ENCODE measurements around the gene GALNT11.

DNA sequence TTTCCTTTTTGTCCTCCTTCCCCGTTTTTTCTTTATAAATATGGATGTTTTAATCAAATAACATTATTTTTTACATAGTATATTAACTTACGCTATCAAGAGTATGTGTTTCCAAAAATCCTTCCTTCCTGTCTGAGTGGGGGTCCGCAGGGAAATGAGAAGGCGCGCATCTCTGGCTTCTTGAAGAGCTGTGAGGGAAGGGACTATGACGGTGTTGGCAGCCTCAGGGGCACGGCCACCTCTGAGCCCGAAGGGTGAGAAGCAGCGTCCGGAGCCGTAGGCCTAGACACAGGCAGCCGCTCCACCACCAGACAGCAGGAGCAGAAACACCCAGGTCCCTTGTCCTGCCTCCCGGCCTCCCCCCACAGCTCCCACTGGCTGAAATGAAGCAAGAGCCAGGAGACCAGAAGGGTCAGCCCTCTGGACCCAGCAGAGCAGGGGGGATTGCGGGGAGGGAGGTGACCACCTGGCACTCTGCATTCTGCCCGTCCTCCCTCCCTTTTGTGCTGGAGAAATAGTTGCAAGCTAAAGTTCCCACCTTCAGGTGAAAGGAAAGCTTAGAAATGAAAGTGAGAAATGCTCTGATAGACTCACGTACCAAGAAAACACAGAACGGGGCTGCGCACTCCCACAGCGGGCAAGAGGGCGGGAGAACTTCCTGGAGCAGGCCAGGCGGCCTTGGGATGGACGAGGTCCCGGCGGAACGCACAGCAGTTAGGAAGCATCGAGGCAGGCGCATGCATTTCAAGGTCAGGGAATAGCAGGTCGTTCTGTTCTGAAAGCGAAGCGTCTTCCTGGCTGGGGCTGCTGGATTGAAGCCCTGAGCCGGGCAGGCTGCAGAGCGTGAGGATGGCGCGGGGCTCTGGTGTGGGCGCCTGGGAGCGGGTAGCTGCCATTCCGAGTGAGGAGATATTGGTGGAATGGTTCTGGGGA is 105.5 kb downstream of the GALNT11 start:
- TF ChIP-seq, protein P1, sequence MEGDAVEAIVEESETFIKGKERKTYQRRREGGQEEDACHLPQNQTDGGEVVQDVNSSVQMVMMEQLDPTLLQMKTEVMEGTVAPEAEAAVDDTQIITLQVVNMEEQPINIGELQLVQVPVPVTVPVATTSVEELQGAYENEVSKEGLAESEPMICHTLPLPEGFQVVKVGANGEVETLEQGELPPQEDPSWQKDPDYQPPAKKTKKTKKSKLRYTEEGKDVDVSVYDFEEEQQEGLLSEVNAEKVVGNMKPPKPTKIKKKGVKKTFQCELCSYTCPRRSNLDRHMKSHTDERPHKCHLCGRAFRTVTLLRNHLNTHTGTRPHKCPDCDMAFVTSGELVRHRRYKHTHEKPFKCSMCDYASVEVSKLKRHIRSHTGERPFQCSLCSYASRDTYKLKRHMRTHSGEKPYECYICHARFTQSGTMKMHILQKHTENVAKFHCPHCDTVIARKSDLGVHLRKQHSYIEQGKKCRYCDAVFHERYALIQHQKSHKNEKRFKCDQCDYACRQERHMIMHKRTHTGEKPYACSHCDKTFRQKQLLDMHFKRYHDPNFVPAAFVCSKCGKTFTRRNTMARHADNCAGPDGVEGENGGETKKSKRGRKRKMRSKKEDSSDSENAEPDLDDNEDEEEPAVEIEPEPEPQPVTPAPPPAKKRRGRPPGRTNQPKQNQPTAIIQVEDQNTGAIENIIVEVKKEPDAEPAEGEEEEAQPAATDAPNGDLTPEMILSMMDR (IDR thresholded peaks at IDR 0.05; ENCODE audit: low read length) = no peak
- TF ChIP-seq EZH2 (IDR thresholded peaks at IDR 0.05; ENCODE audit: borderline replicate concordance, low read length) = no peak

All from OCI-LY1 (cell line).